Measurements from ENCODE around the gene PRSS27. TPM values are rescaled to one million over a fixed set of nuclear protein-coding genes. Genes with fewer than 3 reads are reported as not detected.
"Not testable (repeated sequence)": the region's sequence is repeated elsewhere in the genome, so short reads cannot be mapped to it uniquely, and the experiment has no call there.

PRSS27 gene
- total RNA-seq, 4 donors from 2014 or later: 0.49 to 0.55 TPM; not detected in 2

- TF ChIP-seq POLR2A (IDR thresholded peaks at IDR 0.05) (peak; percentile 91 to 95), CTCF (IDR thresholded peaks at IDR 0.05 in 4 of 5, conservative IDR thresholded peaks at IDR 0.05 in 1 of 5) (peak in 1 of 5 experiments; percentile 44)
- Histone ChIP-seq H3K9me3 (no peaks in the 10 kb centered on the region), H3K36me3 (no peaks in the 10 kb centered on the region), H3K4me3 (peak within 1 kb of the TSS; percentile 68 to 98 (median 78)), H3K27me3 (no peaks in the 10 kb centered on the region), H3K4me1 (peaks cover 20 to 25% of the 10 kb centered on the region in 2 donors), H3K27ac (peak within 1 kb of the TSS; percentile 82 to 95 (median 89))
- peak; percentile 95 to 96 for DNase-seq
- in situ Hi-C loops (cut with MboI; ENCODE audit: low sequenced_read_pairs in 4 of 4): no loop called here
- intact Hi-C loops (cut with DNase I; ENCODE audit: low total_unique reads): loop anchor here (1.0 kb wide), 3 partner anchors 39 to 201 kb away; partner anchors contain the start of gene FLYWCH2
- ATAC-seq: peak; percentile 67 to 87
Measured at GRCh38 chr16:2682209-2683021, 37.6 kb downstream of the PRSS27 start, which contains the start of gene KCTD5. Gene KCTD5 (plus strand): TSS chr16:2682523. CDS start chr16:2682549, 26 bp downstream.

GRCh38 chr16:2680360-2680759 lies 39.7 kb downstream of the PRSS27 start:
- intact Hi-C loops (cut with DNase I; ENCODE audit: low total_unique reads); H3K27me3 ChIP-seq; H3K4me3 ChIP-seq; in situ Hi-C loops (cut with MboI; ENCODE audit: low sequenced_read_pairs in 4 of 4); H3K9me3 ChIP-seq; H3K36me3 ChIP-seq; DNase-seq: not testable (repeated sequence)
- H3K27ac ChIP-seq: peak overlapping the region; percentile 82 to 95 (median 89)
- ATAC-seq: peak in 1 of 2 donors; percentile 5
- peaks cover 23 to 28% of the 10 kb centered on the region in 2 donors for H3K4me1 ChIP-seq

GRCh38 chr16:2679902-2680301 lies 40.1 kb downstream of the PRSS27 start:
- intact Hi-C loops (cut with DNase I; ENCODE audit: low total_unique reads): loop anchor here (10.0 kb wide), 2 partner anchors 145 to 185 kb away; partner anchors contain the start of genes CEMP1 and PDPK1
- H3K27me3 ChIP-seq; H3K9me3 ChIP-seq; H3K4me3 ChIP-seq; in situ Hi-C loops (cut with MboI; ENCODE audit: low sequenced_read_pairs in 4 of 4); H3K36me3 ChIP-seq: not testable (repeated sequence)
- ATAC-seq (peak; percentile 1 to 34), DNase-seq (peak in 1 of 2 donors; percentile 85)
- peak overlapping the region; percentile 82 to 95 (median 89) for H3K27ac ChIP-seq
- H3K4me1 ChIP-seq: peaks cover 23 to 28% of the 10 kb centered on the region in 2 donors

DNA sequence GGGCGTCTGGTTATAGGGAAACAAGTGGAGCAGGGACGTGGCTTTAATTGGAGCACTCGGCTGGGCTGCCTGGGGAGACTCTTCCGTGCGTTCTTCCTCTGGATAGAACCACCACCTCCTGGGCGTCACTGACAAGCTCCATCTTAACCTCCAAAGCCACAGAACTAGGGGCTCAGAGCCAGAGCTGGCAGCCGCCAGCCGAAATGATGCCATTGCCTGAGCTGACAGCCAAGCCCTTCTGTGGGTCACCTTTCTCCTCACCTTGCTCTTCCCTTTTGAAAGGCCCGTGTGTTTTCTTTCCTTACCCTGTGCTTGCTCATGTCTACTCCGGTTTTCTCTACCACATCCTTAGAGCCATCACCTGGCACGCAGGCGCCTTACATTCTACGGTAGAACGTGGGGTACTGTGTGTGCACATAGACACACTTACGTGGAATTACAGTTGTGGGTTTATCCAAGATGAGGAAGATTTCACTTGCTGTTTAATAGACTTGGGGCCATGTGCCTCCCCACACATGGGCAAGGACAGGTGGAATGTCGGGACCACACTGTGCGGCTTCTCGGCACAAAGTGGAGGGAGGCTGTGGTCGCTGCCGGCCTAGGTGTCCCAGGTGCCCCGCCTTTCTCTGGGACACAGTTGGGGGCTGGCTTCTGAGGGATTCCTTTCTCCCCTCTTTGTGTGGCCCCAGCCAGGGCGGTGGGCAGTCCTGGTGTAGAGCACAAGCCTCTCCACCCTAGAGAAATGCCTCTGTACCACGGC lies 41.6 kb downstream of the PRSS27 start:
- DNase-seq: peak; percentile 38 to 84
- Histone ChIP-seq H3K4me1 (peaks cover 21 to 23% of the 10 kb centered on the region in 2 donors), H3K27ac (peak overlapping the region; percentile 79 to 87 (median 82))
- peak; percentile 18 to 44 for ATAC-seq
- intact Hi-C loops (cut with DNase I; ENCODE audit: low total_unique reads): loop anchor here (10.0 kb wide), 2 partner anchors 144 to 186 kb away; partner anchors contain the start of genes CEMP1 and PDPK1
- H3K27me3 ChIP-seq; H3K36me3 ChIP-seq; H3K4me3 ChIP-seq; H3K9me3 ChIP-seq; in situ Hi-C loops (cut with MboI; ENCODE audit: low sequenced_read_pairs in 4 of 4): not testable (repeated sequence)

DNA sequence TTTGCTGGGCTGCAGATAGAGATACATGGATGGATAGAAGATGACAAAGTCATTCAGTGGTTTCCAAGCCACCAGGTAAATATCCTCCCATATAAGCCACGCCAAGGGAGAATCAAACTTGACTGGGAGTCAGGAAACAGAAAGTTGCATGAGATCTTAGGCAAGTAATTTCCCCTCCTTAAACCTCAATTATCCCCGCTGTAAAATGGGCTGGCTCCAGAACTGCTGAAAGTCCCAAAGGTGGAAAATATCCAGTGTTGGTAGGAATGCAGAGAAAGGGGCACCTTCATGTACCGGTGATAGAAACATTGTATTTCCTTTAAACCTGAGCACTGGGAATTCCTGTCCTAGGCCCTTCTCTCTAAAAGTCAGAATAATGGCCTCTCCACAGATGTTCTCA lies 43.1 kb downstream of the PRSS27 start:
- ATAC-seq; in situ Hi-C loops (cut with MboI; ENCODE audit: low sequenced_read_pairs in 4 of 4): not testable (repeated sequence)
- H3K27ac ChIP-seq: peak overlapping the region; percentile 79 to 87 (median 82)

DNA sequence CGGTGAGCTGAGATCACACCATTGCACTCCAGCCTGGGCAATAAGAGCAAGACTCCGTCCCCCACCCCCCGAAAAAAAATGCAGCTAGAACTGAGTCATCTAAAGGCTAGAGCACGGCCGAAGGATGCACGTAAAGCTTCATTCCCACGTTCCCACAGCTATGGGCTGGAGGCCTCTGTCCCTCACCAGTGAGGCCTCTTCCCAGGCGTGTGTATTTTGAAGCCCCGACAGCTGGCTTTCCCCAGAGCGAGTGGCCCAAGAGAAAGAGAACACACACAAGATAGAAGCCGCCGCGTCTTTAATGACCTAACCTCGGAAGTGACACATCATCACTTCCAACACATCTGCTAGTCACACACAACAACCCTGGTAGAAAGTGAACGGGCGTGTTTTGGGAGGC lies 44.3 kb downstream of the PRSS27 start:
- DNase-seq: no peak
- H3K27ac ChIP-seq: peak overlapping the region in 1 of 4 donors; percentile 83
- in situ Hi-C loops (cut with MboI; ENCODE audit: low sequenced_read_pairs in 4 of 4) (no loop called here), intact Hi-C loops (cut with DNase I; ENCODE audit: low total_unique reads) (loop anchor here (10.0 kb wide), 2 partner anchors 141 to 189 kb away; partner anchors contain the start of genes CEMP1 and PDPK1)
- H3K27me3 ChIP-seq: no peaks in the 10 kb centered on the region
- H3K9me3 ChIP-seq: no peaks in the 10 kb centered on the region
- TF ChIP-seq POLR2A (IDR thresholded peaks at IDR 0.05): no peak
- no peak for TF ChIP-seq CTCF (IDR thresholded peaks at IDR 0.05 in 4 of 5, conservative IDR thresholded peaks at IDR 0.05 in 1 of 5)
- ATAC-seq: no peak
- no peaks in the 10 kb centered on the region for H3K36me3 ChIP-seq
- H3K4me3 ChIP-seq: no peak overlapping the region
- peaks cover 21 to 27% of the 10 kb centered on the region in 2 donors for H3K4me1 ChIP-seq

More for the DNA sequence above, 43.1 kb downstream of the PRSS27 start:
- H3K4me3 ChIP-seq, H3K9me3 ChIP-seq, H3K36me3 ChIP-seq, H3K27me3 ChIP-seq, DNase-seq: not testable (repeated sequence)
- H3K4me1 ChIP-seq: peaks cover 28 to 29% of the 10 kb centered on the region in 2 donors
- intact Hi-C loops (cut with DNase I; ENCODE audit: low total_unique reads): loop anchor here (10.0 kb wide), 2 partner anchors 142 to 188 kb away; partner anchors contain the start of genes CEMP1 and PDPK1
